Chondrocyte (in vitro differentiated cells): Measurements from ENCODE around the gene PSD2. TPM values are rescaled to one million over a fixed set of nuclear protein-coding genes. Genes with fewer than 3 reads are reported as not detected.
A peak's percentile ranks its signal among the peaks of the same experiment; 100 is the strongest.

ENCODE experiments used
- DNase-seq: peaks from one replicate; pipeline ENCODE4 v3.0.0; 2021; ENCODE audit warnings: mixed read lengths, low spot score
- H3K27ac Mint-ChIP-seq: one replicate; pipeline ENCODE4 v1.8.0; 2021; ENCODE audit warnings: mild to moderate bottlenecking, moderate library complexity, mixed read lengths; ENCODE audit not compliant: unreplicated experiment
- H3K27me3 Mint-ChIP-seq: 2 replicates; pipeline ENCODE4 v1.8.0; 2021; ENCODE audit warnings: low read depth, mixed read lengths
- H3K36me3 Mint-ChIP-seq: 2 replicates; pipeline ENCODE4 v1.8.0; 2021; ENCODE audit warnings: low read depth, mixed read lengths
- H3K4me1 Mint-ChIP-seq: 2 replicates; pipeline ENCODE4 v1.8.0; 2021; ENCODE audit warnings: low read depth, mild to moderate bottlenecking, mixed read lengths
- H3K4me3 Mint-ChIP-seq: one replicate; pipeline ENCODE4 v1.8.0; 2021; ENCODE audit warnings: mild to moderate bottlenecking, moderate library complexity, mixed read lengths; ENCODE audit not compliant: unreplicated experiment
- H3K9me3 Mint-ChIP-seq: 2 replicates; pipeline ENCODE4 v1.8.0; 2021; ENCODE audit warnings: low read depth, mixed read lengths
- total RNA-seq: library from RNA; stranded (reverse); gene quantifications from 3 replicates; pipeline ENCODE4 v1.2.1, GENCODE V29; 2021
- TF ChIP-seq, protein P1 (sequence below): fragments of 200-600 bp; sonication (generic); IDR thresholded peaks from 2 replicates; pipeline ENCODE4 v1.5.0; 2021; ENCODE audit warnings: antibody characterized with exemption, mild to moderate bottlenecking, moderate library complexity

Gene PSD2
- total RNA-seq, 1 donor from 2014 or later = 0.47 TPM

DNA sequence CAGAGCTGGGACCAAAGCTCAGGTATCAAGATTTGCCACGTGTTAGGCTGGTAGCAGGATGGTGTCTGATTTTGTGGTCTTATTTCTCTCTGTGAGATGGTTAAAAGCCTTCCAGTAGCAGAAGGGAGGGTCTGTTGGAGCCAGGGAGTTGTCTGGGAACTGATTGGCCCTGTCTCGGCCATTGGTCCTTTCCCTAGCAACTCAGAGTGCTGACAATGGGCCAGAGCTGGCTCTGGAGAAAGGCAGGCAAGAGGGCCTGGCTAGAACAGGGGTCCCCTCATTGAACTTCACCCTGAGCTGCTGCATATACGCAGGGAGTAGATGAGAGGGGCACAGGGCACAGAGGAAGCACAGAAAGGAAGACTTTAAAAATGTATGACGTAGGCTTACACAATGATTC lies 92.8 kb downstream of the PSD2 start:
- H3K36me3 Mint-ChIP-seq = peaks cover 3% of the 10 kb centered on the region
- no peaks in the 10 kb centered on the region for H3K4me1 Mint-ChIP-seq
- no peak overlapping the region for H3K27ac Mint-ChIP-seq
- H3K9me3 Mint-ChIP-seq = no peaks in the 10 kb centered on the region
- DNase-seq = no peak
- H3K4me3 Mint-ChIP-seq = no peak overlapping the region
- peaks cover 67% of the 10 kb centered on the region for H3K27me3 Mint-ChIP-seq
- TF ChIP-seq, protein P1, sequence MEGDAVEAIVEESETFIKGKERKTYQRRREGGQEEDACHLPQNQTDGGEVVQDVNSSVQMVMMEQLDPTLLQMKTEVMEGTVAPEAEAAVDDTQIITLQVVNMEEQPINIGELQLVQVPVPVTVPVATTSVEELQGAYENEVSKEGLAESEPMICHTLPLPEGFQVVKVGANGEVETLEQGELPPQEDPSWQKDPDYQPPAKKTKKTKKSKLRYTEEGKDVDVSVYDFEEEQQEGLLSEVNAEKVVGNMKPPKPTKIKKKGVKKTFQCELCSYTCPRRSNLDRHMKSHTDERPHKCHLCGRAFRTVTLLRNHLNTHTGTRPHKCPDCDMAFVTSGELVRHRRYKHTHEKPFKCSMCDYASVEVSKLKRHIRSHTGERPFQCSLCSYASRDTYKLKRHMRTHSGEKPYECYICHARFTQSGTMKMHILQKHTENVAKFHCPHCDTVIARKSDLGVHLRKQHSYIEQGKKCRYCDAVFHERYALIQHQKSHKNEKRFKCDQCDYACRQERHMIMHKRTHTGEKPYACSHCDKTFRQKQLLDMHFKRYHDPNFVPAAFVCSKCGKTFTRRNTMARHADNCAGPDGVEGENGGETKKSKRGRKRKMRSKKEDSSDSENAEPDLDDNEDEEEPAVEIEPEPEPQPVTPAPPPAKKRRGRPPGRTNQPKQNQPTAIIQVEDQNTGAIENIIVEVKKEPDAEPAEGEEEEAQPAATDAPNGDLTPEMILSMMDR = no peak

DNA sequence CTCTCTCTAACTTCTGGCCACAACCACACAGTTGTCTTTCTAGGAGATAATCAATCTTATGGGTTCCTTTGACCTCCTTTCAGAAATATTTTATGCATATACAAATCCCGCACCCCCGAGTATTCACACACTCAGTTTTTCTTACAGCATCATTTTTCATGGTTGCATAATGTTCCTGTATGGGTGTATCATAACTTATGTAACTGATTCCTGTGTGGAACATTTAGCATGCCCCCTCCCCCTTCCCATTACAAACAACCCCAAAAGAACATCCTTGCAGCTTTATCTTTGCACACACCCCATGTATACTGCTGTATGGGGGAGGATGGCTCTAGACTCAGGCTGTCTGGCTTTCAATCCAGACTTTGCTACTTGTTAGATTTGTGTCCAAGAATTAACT lies 93.8 kb downstream of the PSD2 start:
- Mint-ChIP-seq H3K27ac (no peak overlapping the region), H3K36me3 (peaks cover 3% of the 10 kb centered on the region), H3K4me3 (no peak overlapping the region), H3K27me3 (peaks cover 73% of the 10 kb centered on the region), H3K9me3 (no peaks in the 10 kb centered on the region), H3K4me1 (no peaks in the 10 kb centered on the region)
- TF ChIP-seq, protein P1 = no peak
- DNase-seq = no peak

DNA sequence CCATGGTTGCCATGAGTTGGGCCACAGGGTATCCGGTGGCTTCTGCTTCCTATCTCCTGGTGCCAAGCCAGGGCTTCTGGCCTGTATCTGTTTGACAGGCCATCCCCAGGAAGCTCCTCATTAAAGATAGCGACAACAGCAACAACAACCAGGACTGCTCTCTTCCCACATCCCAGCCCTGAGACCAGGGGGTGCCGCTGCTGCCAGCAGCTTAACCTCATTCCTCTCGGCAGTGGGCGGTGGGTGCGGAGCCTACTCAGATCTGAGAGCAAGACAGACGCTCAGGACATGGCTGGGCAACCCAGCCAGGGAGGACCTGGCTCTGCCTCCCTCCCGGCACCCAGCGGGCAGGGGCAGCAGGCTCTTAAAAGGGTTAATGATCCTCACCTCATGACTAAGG lies 98.3 kb downstream of the PSD2 start:
- Mint-ChIP-seq H3K4me3 (no peak overlapping the region), H3K9me3 (no peaks in the 10 kb centered on the region), H3K27me3 (peaks cover 58% of the 10 kb centered on the region), H3K4me1 (no peaks in the 10 kb centered on the region), H3K36me3 (no peaks in the 10 kb centered on the region), H3K27ac (no peak overlapping the region)
- DNase-seq = peak; percentile 86
- TF ChIP-seq, protein P1 = no peak

Other genes with a start within 250 kb of the PSD2 start
- gene UBE2D2, start 234.5 kb upstream of the PSD2 start, total RNA-seq = 110 to 129 TPM (median 117 TPM) in 3 replicates
- 144 to 193 TPM (median 145 TPM) in 3 replicates for gene CXXC5, start 147.5 kb upstream of the PSD2 start, total RNA-seq
- 0.13 to 0.39 TPM (median 0.27 TPM) in 3 replicates for gene NRG2, start 247.5 kb downstream of the PSD2 start, total RNA-seq